Endometrial microvascular endothelial cells (primary cell): Measurements from ENCODE around the gene TRAPPC2B. TPM values are rescaled to one million over a fixed set of nuclear protein-coding genes. Genes with fewer than 3 reads are reported as not detected.

ENCODE experiments used
- in situ Hi-C: cut with HindIII; loops from 2 replicates; pipeline ENCODE4 v1.10.0; 2017; ENCODE audit warnings: low sequenced_read_pairs, low pct_unique_long_range_greater_than_20kb; ENCODE audit errors: inconsistent ontology term
- total RNA-seq: library from RNA; depleted of rRNA; stranded (reverse); fragments of >200 nt; gene quantifications from one replicate; pipeline ENCODE4 v1.2.3, GENCODE V29; 2015; ENCODE audit errors: inconsistent ontology term

The TRAPPC2B gene
- 12.8 TPM for total RNA-seq

DNA sequence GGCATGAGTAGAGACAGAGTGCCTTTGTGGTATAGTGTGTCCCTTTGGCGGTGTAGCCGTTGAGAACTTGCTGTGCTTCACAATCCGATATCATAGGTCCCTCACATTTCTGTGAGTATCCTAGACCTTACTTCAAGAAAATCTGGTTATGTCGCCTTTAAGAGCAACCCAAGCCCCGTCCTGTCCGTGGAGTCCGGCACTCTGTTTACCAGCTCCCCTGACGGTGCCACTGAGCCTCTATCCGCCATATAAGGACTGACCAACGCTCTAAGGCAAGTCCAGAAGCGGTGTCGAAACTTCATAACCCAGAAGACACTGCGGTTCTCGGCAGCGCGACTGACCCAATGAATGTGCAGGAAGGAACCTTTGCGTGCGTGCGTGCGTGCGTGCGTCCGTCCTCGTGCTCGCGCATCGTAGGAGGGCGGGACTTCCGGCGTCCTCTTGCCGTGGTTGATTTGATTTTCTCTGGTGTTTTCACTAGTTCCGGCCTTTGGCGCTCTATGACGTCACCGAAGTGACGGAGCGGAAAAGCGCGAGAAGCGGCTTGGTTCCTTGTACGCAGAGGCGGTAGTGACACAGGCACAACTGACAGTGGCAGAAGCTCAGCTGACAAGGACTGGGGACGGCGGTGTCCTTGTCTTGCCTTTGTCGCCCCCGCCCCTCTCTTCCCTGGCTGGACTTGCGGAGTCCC, at the start of gene TRAPPC2B, which contains the start of gene ZNF547:
Gene TRAPPC2B, plus strand, starts transcription at position 555 of the 691 bp plus-strand sequence. CDS start 1,283 bp downstream, outside the sequence.
Gene ZNF547, plus strand, starts transcription at position 555 of the 691 bp plus-strand sequence. CDS start 5,005 bp downstream, outside the sequence.
- in situ Hi-C loops = no loop called here

DNA sequence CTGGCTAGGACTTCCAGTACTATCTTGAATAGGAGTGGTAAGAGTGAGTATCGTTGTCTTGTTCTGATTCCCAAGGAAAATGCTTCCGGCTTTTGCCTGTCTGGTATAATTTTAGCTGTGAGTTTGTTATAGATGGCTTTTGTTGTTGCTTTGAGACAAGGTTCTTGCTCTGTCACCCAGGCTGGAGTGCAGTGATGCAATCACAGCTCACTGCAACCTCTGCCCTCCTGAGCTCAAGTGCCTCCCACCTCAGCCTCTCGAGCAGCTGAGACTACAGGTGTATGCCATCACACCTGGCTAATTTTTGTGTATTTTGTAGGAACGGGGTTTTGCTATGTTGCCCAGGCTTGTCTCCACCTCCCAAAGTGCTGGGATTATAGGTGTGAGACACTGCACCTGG, 49.2 kb upstream of the TRAPPC2B start:
- in situ Hi-C loops = no loop called here

DNA sequence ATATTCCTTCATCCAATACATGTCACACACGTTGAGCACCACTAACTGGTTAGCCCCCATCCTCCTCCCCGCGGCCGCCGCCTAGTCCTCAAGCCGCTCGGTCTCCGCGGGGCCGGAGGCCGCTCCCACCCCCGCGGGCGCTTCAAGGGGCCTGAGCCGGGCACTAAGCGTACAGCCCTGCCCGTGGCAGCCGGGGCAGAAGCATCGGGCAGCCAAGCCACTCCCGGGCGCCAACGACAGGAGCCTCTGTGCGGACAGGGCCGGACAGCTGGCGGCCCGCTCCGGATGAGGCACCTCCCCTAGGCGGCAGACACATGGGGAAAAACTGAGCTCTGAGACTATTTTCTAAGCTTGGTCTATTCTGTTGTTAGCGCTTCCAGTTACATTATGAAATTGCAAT, 45.8 kb upstream of the TRAPPC2B start:
- in situ Hi-C loops = no loop called here

DNA sequence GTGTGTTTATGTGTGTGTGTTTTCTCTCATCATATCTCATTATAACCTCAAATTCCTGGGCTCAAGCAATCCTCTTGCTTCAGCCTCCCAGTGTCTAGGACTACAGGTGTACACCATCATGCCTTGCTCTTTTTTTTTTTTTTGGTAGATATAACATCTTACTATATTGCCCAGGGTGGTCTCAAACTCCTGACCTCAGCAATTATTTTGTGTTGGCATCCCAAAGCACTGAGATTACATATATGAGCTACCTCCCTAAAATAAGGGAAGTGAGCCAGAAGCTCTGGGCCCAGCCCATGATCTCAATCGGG, 43.5 kb upstream of the TRAPPC2B start:
- in situ Hi-C loops = no loop called here

DNA sequence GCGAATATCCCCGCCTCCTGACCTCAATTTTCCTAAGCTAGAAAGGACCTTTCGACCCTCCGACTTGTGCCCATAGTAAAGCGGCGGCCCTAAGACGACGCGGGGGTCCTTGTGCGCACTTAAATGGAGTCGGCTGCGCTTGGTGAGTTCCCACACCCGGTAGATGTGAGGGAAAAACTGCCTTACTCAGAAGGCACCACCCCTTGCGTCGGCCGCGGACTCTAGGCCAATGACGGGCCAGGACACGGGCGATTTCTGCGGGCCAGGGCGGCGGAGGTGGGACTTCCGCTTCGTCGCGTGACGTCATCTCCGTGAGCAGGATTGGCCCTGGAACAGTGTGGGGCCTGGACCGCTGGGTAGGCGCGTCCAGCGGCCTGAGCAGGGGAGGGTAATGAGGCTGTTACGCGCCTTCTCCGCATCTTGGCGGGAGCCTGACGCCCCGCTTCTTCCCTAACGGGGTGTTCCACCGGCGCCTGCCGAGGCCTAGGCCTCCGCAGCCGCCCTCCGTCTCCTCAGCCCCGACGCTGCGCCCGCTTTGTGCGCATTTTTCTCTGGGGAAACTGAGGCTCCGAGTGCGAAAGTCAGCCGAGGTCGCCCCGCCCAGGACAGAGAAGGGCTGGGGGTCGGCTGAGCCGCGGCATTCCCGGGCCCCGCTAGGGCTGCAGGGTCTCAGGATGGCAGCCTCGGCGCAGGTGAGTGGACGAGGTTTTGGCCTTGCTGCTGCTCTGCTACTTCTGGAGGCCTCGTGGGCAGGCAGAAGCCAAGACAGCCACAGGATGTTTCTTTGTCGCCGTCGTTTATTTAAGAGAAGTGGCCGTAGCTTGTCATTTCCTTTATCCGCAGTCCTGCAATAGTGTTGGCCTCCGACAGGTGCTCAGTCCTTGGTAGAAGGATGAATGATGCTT, 42.9 kb upstream of the TRAPPC2B start, which contains the start of gene ZNF543:
Gene ZNF543, plus strand, starts transcription at position 293 of the 905 bp plus-strand sequence. Its CDS starts 382 bp downstream, at position 675.
- in situ Hi-C loops = no loop called here

DNA sequence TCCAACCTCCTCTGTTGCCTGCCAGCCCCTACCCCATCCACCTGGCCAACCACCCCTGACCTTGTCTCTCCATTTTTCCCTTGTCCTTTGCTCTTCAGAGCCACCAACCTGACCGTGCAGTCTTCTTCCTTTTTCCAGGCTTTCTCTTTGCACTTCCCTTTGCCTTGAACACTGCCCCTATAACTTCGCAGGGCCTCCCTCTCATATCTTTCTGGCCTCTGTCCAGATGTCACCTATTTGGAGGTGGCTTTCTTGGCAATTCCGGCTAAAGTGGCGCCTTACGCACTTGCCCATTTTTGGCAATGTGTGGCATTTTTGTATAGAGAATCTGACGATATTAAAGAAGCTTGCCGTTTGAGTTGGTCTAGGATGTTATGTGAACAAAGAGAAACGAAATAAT, 42.2 kb upstream of the TRAPPC2B start:
- in situ Hi-C loops = no loop called here

DNA sequence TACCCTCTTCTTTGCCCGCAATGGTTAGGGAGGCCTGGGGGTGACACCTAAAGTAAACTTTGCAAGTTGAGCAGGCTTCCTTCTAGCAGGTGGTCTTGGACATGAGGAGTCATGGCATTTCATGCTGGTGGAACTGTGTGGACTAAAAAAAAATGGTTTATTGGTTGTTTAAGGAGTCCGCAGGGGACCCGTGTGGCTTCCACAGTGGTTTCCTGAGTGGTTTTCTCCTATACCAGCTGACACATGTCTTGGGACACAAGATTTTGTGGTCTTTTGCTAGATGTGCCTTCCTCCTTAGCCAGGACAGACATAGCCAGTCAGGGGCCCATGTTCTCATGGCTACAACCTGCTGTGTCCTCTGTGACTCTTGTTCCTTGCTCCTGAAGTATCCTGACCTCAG, 41.6 kb upstream of the TRAPPC2B start:
- in situ Hi-C loops = no loop called here

DNA sequence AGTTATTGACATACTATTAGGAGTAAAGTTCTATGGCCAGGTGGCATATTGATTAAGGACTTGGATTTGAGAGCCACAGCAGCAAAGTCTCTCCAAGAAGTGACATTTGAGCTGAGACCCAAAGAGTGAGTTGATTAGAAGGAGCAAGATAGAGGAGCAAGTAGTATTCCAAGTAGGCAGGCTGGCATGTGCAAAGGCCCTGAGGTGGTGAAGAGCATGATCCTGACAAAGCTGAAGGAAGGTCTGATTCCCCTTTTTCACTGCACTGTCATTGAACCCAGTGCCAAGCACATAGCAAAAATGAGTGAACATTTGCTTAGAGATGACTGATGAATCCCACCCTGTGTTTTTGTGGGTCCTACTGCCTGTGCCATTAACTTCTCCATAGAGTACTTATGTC, 38.4 kb upstream of the TRAPPC2B start:
- in situ Hi-C loops = no loop called here

DNA sequence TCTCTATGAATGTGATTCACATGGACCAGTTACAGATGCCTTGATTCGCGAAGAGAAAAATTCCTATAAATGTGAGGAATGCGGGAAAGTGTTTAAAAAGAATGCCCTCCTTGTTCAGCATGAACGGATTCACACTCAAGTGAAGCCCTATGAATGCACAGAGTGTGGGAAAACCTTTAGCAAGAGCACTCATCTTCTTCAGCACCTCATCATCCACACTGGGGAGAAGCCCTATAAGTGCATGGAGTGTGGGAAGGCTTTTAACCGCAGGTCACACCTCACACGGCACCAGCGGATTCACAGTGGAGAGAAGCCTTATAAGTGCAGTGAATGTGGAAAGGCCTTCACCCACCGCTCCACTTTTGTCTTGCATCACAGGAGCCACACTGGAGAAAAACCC, 35.4 kb upstream of the TRAPPC2B start:
- in situ Hi-C loops = no loop called here

DNA sequence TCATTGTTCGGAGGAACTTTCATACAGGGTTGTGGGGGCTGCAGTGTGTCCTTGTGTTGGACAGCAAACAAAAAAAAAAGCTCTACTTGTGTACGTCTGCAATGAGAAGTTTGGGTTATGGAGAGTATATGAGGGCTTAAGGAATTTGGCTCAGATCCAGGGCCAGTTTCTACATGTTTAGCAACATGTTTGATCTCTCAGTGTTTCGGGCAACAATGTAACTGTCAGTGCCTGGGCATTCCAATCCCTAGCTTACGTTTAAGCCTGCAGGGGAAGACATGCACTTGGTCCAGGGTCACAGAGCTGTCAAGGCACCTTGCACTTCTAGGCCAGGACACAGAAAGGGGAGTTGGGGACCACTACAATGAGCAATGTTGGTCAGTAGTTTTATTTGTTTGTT, 29.2 kb upstream of the TRAPPC2B start:
- in situ Hi-C loops = no loop called here

DNA sequence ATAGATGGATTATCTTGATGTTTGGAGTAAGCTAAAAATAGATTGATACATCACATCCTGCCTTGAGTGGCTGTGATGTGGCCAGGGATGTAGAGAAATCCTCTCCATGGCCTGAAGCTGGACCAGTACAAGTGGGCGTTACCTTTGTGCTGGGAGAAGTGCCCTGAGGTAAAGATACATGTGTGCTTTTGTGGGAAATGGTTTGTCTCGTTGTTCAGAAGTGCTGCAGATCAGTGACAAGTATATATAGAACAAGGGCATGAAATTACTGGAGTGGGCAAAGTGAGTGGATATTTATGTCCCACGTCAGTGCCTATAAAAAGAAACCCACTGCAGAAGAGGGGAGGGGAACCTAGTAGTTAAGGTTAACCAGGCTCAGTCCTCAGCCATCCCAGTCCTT, 24.5 kb upstream of the TRAPPC2B start:
- in situ Hi-C loops = no loop called here

DNA sequence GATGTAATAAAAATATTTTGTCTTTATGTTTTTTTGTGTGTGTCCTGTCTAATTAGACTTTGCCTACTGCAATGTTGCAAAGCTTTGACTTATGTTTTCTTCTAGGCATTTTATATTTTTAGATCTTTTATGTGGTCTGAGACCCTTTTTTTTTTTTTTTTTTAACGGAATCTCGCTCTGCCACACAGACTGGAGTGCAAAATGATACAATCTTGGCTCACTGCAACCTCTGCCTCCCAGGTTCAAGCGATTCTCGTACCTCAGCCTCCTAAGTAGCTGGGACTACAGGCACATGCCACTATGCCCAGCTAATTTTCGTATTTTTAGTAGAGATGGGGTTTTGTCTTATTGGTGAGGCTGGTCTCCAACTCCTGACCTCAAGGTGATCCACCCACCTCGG, 20.8 kb upstream of the TRAPPC2B start:
- in situ Hi-C loops = no loop called here

DNA sequence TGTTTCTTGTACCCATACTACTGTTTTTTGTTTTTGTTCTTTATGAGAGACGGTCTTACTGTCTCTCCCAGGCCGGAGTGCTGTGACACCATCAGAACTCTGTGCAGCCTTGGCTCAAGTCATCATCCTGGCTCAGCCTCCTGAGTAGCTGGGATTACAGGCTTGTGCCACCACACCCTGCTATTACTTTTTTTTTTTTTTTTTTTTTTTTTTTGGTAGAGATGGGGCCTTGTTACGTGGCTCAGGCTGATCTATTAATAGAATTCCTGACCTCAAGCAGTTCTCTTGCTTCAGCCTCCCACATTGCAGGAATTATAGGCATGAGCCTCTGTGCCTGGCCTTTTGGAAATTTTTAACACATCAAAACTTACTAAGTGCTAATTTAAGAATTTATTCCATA, 15.2 kb upstream of the TRAPPC2B start:
- in situ Hi-C loops = no loop called here

DNA sequence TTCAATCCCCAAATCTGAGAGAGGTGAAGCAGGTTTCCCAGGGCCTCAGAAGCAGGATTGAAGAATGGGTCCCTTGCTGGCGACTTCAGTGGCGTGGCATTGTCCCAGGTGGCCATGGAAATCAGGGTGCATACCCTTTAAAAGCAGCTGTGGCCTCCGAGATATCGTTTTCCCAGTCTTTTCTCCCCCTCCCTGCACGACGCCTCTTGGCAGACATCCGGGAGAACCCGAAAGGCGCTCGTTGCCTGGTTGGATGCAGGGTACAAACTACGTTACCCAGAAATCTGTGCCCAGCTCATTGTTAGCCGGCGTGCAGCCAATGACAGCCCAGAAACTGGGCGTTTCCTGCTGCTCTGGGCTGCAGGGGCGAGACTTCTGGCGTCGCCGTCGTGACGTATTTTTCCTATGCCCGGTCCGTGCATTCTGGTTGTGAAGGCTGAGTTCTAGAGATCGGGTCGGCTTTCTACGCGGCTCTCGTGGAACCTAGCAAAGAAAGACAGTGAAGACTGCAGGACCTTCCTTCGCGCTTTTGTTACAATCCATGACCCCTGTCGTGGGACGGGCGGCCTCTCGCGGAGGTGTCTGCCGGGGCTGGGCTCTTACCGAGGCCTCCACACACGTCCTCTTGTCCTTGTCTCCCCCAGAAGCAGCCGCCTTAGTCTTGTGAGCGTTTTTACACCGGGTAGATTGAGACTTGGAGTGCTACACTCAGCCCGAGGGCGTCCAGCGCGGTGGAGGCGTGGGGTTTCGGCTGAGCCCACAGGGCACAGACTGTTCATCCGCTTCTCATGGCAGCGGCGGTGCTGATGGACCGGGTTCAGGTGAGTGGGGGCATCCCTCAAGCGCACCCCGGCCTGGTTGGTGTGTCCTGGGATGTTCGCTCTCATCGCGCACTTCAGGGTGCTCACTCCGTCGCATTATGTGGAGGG, 12.2 kb upstream of the TRAPPC2B start, which contains the start of gene ZNF304:
Gene ZNF304, plus strand, starts transcription at position 395 of the 929 bp plus-strand sequence. Its CDS starts 394 bp downstream, at position 789.
- in situ Hi-C loops = no loop called here

DNA sequence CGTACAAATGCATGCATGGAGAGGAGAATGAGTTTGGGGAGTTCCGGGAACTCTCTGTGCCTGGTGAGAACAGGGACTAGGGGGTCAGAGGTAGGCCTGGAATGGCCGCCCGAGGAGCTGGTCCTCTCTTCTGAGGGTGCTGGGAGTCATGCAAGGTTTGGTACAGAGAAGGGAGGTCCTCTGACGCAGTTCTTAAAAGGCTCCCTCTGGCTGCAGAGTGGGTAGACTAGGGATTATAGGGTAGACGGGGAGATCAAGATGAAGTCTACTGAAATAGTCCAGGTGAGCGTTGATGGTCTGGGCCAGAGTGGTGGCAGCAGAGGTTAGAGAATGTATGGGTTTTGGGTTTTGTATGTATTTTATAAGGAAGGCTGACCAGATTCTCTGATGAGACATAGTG, 11.5 kb upstream of the TRAPPC2B start:
- in situ Hi-C loops = no loop called here

DNA sequence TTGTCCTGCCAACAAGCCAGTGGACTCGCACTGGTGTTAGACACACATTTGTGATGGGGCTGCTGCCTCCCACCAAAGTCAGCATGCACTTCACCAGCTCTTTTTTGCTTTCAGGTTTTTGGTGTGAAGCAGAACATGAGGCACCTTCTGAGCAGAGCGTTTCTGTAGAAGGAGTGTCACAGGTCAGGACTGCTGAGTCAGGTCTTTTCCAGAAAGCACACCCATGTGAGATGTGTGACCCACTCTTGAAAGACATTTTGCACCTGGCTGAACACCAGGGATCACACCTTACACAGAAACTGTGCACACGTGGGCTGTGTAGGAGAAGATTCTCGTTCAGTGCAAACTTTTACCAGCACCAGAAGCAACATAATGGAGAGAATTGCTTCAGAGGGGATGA, 7.4 kb upstream of the TRAPPC2B start:
- in situ Hi-C loops = no loop called here

DNA sequence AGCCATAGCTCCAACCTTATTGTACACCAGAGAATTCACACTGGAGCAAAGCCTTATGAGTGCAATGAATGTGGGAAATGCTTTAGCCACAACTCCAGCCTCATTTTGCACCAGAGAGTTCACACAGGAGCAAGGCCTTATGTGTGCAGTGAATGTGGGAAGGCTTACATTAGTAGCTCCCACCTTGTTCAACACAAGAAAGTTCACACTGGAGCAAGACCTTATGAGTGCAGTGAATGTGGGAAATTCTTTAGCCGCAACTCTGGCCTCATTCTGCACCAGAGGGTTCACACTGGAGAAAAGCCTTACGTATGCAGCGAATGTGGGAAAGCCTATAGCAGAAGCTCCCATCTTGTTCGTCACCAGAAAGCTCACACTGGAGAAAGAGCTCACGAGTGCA, 5.9 kb upstream of the TRAPPC2B start:
- in situ Hi-C loops = no loop called here

DNA sequence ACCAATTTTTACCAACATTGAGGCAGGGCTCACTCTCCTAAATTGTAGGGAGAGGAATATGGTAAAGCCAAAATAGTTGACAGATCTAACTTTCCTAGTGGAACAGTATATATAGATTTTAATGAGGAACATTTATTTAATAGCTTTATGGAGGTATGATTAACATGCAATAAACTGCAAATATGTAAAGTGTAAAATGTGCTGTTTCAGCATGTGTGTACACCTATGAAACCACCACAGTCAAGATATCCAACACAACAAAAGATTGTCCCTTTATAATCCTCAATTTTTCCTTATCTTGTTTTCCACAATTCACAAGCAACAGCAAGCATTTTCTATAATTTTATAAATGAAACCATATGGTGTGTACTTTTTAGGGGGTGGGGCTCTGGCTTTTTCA, 4.1 kb upstream of the TRAPPC2B start:
- in situ Hi-C loops = no loop called here

DNA sequence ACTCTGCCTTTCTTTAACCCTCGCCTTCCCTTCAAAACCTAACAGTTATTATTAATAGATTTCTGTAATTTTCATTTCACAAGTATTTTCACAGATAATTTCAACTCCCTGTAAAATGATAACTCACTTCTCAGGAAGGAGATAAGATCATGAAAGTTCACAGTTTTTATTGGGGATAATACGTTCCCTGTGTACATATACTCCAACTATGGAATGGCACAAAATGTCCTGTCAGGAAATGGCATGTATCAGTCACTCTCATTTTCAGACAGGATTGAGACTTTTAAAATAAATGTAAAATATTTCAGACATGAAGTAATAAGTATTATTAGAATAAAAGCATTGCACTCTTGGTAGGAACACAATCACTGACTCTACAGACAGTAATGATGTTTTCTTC, 932 bp upstream of the TRAPPC2B start:
- in situ Hi-C loops = no loop called here
